GM23248 (cell line): Measurements from ENCODE around the gene PIK3R1.

Experiments used
- EZH2 ChIP-seq: fragments of 200-600 bp; sonication (generic); IDR thresholded peaks from 2 replicates; pipeline ENCODE4 v1.6.1; 2018; ENCODE audit warnings: antibody characterized with exemption, mild to moderate bottlenecking; ENCODE audit not compliant: insufficient read depth, poor library complexity, severe bottlenecking
- EZH2phosphoT487 ChIP-seq: fragments of 200-600 bp; sonication (generic); IDR thresholded peaks from 2 replicates; pipeline ENCODE4 v1.6.1; 2018; ENCODE audit warnings: antibody characterized with exemption, moderate library complexity, mild to moderate bottlenecking, low read depth; ENCODE audit not compliant: insufficient read depth

GRCh38 chr5:68257210-68257609 is 41.7 kb downstream of the PIK3R1 start:
- TF ChIP-seq EZH2: no peak
- TF ChIP-seq EZH2phosphoT487: no peak
